ENCODE measurements around the gene HOTAIR. TPM values are rescaled to one million over a fixed set of nuclear protein-coding genes. Genes with fewer than 3 reads are reported as not detected.
A peak's percentile ranks its signal among the peaks of the same experiment; 100 is the strongest.

The HOTAIR gene
- total RNA-seq, 1 donor from 2014 or later = 1.4 TPM

GRCh38 chr12:53972722-53973235 is 2.0 kb downstream of the HOTAIR start, which contains the start of gene HOXC11:
Gene HOXC11 (plus strand): TSS chr12:53973126. CDS start chr12:53973242, 116 bp downstream.
- TF ChIP-seq CTCF (IDR thresholded peaks at IDR 0.05; ENCODE audit: unreplicated experiment) = no peak
- Mint-ChIP-seq H3K4me1 (ENCODE audit: unreplicated experiment) (peaks cover 24% of the 10 kb centered on the region), H3K36me3 (ENCODE audit: low read depth, unreplicated experiment) (no peaks in the 10 kb centered on the region), H3K27ac (ENCODE audit: unreplicated experiment) (no peak within 1 kb of the TSS), H3K9me3 (ENCODE audit: unreplicated experiment) (no peaks in the 10 kb centered on the region), H3K27me3 (ENCODE audit: unreplicated experiment) (peaks cover 40% of the 10 kb centered on the region), H3K4me3 (ENCODE audit: unreplicated experiment) (peak within 1 kb of the TSS; percentile 60)
- DNase-seq (ENCODE audit: low spot score) = no peak

- no peaks in the 10 kb centered on the region for H3K9me3 Mint-ChIP-seq (ENCODE audit: unreplicated experiment)
- no peaks in the 10 kb centered on the region for H3K36me3 Mint-ChIP-seq (ENCODE audit: low read depth, unreplicated experiment)
- no peak overlapping the region for H3K4me3 Mint-ChIP-seq (ENCODE audit: unreplicated experiment)
- H3K4me1 Mint-ChIP-seq (ENCODE audit: unreplicated experiment) = peaks cover 24% of the 10 kb centered on the region
- peaks cover 44% of the 10 kb centered on the region for H3K27me3 Mint-ChIP-seq (ENCODE audit: unreplicated experiment)
- no peak for DNase-seq (ENCODE audit: low spot score)
- H3K27ac Mint-ChIP-seq (ENCODE audit: unreplicated experiment) = no peak overlapping the region
- TF ChIP-seq CTCF (IDR thresholded peaks at IDR 0.05; ENCODE audit: unreplicated experiment) = no peak
Measured at GRCh38 chr12:53972152-53972702, 2.5 kb downstream of the HOTAIR start.

GRCh38 chr12:53971686-53972085 is 3.1 kb downstream of the HOTAIR start:
- no peak overlapping the region for H3K4me3 Mint-ChIP-seq (ENCODE audit: unreplicated experiment)
- no peaks in the 10 kb centered on the region for H3K9me3 Mint-ChIP-seq (ENCODE audit: unreplicated experiment)
- H3K27me3 Mint-ChIP-seq (ENCODE audit: unreplicated experiment) = peaks cover 47% of the 10 kb centered on the region
- H3K4me1 Mint-ChIP-seq (ENCODE audit: unreplicated experiment) = peaks cover 24% of the 10 kb centered on the region
- no peak overlapping the region for H3K27ac Mint-ChIP-seq (ENCODE audit: unreplicated experiment)
- no peak for TF ChIP-seq CTCF (IDR thresholded peaks at IDR 0.05; ENCODE audit: unreplicated experiment)
- H3K36me3 Mint-ChIP-seq (ENCODE audit: low read depth, unreplicated experiment) = no peaks in the 10 kb centered on the region
- no peak for DNase-seq (ENCODE audit: low spot score)

GRCh38 chr12:53971129-53971528 is 3.6 kb downstream of the HOTAIR start:
- no peaks in the 10 kb centered on the region for H3K9me3 Mint-ChIP-seq (ENCODE audit: unreplicated experiment)
- TF ChIP-seq CTCF (IDR thresholded peaks at IDR 0.05; ENCODE audit: unreplicated experiment) = no peak
- no peak overlapping the region for H3K27ac Mint-ChIP-seq (ENCODE audit: unreplicated experiment)
- no peak overlapping the region for H3K4me3 Mint-ChIP-seq (ENCODE audit: unreplicated experiment)
- no peak for DNase-seq (ENCODE audit: low spot score)
- H3K36me3 Mint-ChIP-seq (ENCODE audit: low read depth, unreplicated experiment) = no peaks in the 10 kb centered on the region
- H3K4me1 Mint-ChIP-seq (ENCODE audit: unreplicated experiment) = peaks cover 29% of the 10 kb centered on the region
- peaks cover 48% of the 10 kb centered on the region for H3K27me3 Mint-ChIP-seq (ENCODE audit: unreplicated experiment)

GRCh38 chr12:53970451-53970850 is 4.3 kb downstream of the HOTAIR start:
- no peak for DNase-seq (ENCODE audit: low spot score)
- Mint-ChIP-seq H3K9me3 (ENCODE audit: unreplicated experiment) (no peaks in the 10 kb centered on the region), H3K4me3 (ENCODE audit: unreplicated experiment) (no peak overlapping the region), H3K27ac (ENCODE audit: unreplicated experiment) (no peak overlapping the region), H3K36me3 (ENCODE audit: low read depth, unreplicated experiment) (no peaks in the 10 kb centered on the region), H3K4me1 (ENCODE audit: unreplicated experiment) (peaks cover 31% of the 10 kb centered on the region), H3K27me3 (ENCODE audit: unreplicated experiment) (peaks cover 48% of the 10 kb centered on the region)
- no peak for TF ChIP-seq CTCF (IDR thresholded peaks at IDR 0.05; ENCODE audit: unreplicated experiment)
